ENCODE data around the gene PPFIA1.
A peak's percentile ranks its signal among the peaks of the same experiment; 100 is the strongest.

PPFIA1 gene

DNA sequence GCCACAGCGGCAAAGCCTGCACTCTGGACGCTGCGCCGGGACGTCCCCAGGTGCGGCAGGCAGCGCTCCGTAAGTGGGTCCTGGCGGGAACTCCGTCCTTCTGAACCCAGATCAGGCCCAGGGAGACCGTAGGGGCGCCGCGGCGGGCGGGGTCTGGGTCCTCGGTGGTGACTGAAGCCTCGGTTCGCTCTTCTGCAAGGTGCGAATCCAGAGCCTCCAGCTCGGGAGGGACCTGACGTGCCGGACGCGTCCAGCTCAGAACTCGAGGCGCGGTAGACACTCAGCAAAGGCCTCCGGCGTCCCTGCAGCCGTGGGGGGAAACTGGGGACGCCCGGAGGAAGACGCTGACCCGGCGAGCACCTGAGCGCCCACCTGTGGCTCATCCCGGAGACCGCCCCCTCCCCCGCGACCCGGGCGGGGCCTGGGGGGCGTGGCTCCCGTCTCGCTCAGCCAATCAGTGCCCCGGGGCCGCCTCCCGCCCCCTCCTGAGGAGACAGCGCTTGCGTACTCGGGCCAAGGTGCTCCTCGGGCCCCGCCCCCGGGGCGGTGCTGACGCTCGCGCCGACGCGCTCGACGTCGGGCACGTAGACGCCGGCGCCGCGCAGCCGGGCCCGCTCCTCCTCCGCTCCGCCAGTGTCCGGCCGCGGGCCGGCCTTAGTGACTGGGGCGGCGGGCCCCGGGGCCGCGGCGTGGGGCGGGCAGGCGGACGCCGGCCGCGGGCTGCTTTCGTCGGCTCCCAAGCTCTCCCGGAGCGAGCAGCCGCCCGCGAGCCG, at the start of gene PPFIA1:
TSS of gene PPFIA1 (plus strand) at position 587 of the 773 bp plus-strand sequence. CDS start 1,483 bp downstream, outside the sequence.
- peak; percentile 94 for DNase-seq (ENCODE audit: low spot score)

DNA sequence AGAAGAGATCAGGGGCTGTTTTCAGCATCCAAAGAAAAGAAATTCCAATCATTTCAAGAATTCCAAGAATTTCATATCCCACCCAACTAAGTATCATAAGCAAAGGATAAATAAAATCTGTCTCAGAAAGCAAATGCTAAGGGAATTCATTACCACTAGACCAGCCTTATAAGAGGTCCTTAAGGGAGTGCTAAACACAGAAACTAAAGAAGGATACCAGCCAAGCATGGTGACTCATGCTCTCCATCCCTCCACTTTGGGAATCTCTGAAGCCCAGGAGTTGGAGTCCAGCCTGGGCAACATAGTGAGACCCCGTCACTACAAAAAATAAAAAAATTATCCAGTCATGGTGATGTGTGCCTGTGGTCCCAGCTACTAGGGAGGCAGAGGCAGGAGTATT, 49.6 kb upstream of the PPFIA1 start:
- no peak for DNase-seq (ENCODE audit: low spot score)

DNA sequence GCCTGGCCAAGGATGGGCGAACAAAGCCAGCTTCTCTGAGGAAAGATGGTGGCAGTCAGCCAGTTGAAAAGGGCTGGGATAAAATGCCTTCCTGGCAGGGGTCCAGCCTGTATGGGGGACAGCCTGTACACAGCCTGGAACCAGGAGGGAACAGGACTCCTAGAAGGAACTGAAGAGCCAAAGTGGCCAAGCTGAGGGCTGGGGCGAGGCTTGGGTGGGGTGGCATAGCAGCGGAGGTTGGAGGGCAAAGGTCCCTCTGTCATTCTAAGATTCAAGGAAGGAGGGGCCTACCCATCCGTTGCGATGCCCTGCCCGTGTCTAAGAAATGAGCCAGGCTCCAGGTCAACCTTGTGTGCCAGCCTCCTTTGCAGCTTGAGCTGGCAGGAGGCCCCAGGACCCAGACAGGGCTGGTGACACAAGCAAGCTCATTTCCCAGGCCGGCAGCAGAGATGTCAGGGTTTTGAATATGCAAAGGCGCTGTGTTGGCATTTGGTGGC, 44.8 kb upstream of the PPFIA1 start:
- DNase-seq (ENCODE audit: low spot score): no peak

DNA sequence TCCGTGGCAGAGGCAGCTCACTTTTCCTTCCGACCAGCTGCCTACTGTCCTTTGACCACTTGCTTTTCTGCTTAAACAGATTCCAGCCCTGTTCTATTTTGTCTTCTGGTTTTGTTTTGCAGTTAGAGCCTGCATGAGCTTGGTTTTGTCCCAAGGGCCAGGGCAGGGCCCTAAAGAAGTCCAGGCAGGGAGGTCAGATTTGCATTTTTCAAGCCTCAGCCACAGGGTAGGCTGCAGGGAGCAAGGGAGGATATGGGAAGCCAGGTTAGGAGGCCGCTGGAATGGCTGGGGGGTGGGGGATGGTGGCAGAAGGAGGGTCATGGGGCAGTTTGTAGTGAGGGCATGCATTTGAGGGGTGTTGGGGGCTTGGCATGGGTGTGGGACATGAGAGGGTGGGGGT, 44.3 kb upstream of the PPFIA1 start:
- no peak for DNase-seq (ENCODE audit: low spot score)

DNA sequence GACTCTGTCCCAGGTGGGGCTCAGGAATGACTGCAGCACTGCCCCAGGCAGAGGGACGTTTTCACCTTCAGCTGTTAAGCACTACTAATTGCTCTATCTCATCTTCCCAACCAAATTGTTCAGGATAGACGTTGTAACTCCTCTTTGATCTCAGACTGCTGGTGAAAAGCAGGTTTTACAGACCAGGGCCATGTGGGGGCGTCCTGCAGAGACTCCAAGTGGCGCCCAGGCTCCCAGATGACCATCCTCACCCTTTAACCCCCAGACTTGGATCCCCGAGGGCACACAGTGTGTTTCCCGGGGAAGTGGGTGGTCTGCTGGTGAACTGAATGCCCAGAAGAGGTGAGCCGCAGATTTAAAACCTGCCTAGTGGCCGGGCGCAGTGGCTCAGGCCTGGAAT, 43.5 kb upstream of the PPFIA1 start:
- no peak for DNase-seq (ENCODE audit: low spot score)

DNA sequence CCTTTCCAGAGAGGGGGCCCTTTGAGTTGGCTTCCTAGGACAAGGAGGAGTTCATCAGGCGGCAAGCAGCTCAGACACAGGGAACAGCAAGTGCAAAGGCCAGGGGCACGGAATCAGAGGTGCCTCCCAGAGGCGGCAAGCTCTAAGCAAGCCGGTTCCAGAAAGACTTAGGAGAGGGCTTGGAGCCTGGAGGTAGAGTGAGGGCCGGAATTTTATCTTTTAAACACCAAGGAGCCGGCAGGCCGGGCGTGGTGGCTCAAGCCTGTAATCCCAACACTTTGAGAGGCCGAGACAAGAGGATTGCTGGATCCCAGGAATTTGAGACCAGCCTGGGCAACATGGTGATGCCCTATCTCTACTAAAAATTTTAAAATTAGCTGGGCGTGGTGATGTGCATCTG, 40.8 kb upstream of the PPFIA1 start:
- DNase-seq (ENCODE audit: low spot score): no peak

DNA sequence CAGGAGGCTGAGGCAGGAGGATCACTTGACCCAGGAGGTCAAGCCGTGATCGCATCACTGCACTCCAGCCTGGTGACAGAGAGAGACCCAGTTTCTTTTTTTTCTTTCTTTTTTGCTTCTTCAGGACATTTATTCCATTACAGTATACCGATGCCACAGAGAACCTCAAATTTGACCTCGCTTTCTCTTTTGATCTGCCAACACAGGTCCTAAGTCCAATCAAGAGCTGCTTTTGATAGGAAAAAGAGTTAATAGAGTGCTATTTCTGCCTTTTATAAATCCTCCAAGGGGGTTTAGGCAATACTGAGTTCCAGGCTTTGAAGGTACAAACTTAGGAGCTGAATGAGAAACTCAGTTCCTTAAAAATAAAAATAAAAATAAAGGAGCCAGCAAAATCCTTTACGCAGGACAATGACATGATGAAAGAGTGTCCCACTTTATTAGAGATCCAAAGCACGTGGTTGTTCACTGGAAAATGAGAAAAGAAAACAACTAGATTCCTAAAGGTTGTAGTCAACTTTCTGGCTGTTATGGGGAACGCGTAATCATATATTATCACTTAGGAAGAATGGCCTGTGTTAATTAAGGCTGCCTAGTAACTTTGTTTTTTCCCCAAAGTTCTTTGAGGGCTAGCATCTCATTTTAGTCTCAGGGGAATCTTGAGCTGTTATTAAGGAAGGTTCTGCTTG, 40.2 kb upstream of the PPFIA1 start:
- no peak for DNase-seq (ENCODE audit: low spot score)

DNA sequence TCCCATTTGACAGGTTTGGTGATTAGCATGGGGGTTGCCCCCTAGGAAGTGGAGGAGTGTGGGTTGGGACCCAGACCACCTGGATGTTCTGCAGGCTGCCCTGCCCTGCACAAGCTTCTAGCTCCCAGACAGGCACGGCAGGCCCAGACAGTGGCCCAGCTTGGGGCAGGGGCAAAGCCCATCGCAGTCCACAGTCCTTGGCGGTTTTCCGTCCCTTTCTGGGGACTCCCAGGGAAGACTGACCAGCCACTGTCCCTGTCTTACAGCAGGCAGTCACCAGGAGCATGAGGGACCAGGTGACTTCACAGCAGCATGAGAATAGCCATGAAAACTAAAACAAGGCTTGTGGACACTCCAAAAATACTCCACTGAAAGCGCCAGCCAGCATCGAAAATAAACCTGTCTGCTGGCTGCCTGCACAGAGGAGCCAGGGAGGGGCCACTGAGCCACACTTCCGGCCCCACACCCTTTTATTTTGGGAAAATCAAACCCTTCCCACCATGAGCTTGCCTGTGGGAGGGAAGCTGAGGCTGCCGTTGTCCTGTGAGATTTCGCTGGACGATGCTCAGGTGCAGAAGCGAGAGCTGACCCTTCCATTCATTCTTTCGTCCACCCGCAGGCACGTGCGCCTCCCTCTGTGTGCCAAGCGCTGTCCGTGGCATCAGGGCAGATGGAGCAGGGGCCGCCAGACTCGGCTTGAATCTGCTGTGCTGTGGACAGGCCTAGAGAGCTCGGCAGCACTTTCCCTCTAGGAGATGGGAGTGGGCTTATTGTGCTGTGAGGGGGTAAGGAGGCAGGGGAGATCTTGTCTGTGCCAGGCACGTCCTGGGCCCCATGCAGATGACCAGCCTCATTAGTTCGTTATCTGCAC, 39.4 kb upstream of the PPFIA1 start:
- no peak for DNase-seq (ENCODE audit: low spot score)

DNA sequence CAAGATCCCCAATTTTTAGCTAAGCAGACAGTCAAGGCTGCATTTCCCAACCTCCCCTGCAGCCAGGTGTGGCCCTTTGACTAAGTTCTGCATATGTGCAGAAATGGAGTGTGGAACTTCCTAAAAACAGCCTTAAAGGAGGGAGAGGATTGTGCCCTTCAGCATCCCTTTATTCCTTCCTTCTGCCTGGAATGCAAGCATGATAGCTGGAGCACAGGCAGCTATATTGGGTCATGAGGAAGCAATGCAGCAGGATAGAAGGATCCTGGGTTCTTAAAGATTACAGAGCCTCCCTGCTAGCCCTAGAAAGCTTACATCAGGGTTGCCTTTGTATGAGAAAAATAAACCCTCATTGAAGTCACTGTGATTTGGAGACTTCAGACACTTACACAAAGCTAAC, 37.5 kb upstream of the PPFIA1 start:
- no peak for DNase-seq (ENCODE audit: low spot score)

DNA sequence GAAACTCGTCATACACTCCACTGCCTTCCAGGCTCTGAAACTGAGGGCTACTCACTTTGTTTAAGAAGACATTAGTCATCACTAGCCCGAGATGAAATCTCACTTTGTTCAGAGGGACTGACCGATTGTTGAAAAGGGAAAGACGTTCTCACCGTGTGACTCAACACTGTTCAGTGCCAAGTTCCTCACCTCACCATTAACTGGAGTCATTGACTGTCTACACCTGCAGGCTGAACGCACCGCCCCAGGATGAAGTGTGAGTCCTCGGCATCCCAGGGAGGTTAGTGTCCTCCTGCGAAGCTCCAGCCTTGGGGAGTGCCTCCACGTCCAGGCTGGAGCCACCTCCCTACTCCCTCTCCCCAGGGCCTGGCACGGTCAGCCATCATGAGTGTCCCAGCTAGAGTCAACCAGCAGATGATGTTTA, 37.0 kb upstream of the PPFIA1 start:
- no peak for DNase-seq (ENCODE audit: low spot score)

- no peak for DNase-seq (ENCODE audit: low spot score)
Observed at GRCh38 chr11:70233962-70234361, 36.5 kb upstream of the PPFIA1 start.

DNA sequence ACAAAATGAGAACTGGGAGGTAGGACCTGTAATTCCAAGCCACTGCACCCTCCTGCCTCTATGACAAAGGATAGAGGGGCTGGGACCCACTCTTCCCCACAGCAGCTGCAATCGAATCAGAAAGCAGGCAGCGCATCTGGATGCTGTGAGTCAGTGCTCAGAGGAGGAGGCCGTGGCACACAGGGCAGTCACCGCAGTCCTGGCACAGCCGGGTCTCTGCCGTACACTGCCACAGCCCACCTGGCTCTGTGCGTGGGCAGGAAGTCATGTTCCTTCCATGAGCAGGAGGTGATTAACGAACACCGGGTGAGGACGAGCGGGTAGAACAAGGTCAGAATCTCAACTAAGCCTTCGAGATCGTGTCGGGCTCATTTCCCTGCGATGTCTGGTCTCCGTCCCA, 30.2 kb upstream of the PPFIA1 start:
- DNase-seq (ENCODE audit: low spot score): no peak

DNA sequence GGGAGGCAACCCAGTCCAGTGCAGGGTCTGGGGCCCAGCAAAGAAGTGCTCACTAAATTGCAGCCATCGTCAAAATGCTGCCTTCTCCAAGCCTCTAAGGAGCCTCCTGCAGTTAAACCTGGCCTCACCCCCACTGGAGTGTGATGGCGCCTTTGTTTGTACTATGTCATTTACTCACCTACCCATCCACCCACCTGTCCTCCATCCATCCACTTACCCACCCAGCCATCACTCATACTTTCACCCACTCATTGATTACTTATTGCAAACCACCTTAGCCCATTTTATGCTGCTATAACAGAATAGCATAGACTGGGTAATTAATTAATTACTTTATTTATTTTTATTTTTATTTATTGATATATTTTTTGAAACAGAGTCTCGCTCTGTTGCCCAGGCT, 28.8 kb upstream of the PPFIA1 start:
- DNase-seq (ENCODE audit: low spot score): no peak

DNA sequence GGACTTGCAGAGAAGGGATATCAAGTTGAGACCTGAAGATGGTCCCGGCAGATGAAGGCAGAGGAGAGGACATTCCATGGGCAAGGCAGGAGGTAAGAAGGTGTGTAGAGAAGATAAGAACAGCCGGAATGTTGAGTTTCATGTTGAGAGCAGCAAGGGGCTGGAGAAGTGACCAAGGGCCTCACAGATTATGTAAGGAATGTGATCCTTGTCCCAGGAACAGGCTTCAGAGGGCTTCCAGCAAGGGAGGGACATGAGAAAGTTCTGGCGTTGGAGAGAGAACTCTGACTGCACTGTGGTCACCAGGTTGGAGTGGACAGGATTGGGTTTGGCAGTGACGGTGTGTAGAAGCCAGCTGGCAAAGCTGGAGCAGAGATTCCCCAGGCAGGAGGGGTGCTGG, 27.6 kb upstream of the PPFIA1 start:
- no peak for DNase-seq (ENCODE audit: low spot score)

DNA sequence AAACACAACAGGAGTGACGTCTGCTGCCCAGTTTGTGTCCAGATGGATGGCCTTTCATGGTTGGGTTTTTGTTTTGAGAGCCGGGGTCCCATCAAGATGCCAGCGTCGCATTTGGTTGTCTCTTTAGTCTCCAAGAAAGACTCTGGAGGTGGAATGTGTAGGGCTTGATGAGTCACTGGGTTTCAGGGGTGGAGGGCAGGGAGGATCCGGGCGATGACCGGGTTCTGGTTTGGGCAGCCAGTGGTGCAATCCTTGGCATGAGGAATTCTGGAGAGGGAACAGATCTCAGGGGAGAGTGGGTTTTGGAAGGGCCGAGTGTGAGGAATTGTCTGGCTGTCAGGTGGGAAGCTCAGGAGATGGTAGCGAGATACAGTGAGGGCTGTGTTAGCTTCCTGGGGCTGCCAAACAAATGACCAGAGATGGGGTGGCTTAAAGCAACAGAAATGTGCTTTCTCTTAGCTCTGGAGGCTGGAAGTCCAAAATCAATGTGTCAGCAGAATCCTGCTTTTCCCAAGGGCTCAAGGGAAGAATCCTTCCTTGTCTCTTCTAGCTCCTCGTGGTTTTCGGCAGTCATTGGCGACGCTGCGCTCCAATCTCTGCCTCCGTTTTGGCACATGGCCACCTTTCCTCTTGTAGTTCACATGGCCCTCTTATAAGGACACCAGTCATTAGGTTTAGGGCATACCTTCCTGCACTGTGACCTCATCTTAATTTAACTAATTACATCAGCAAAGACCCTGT, 26.4 kb upstream of the PPFIA1 start:
- DNase-seq (ENCODE audit: low spot score): no peak

DNA sequence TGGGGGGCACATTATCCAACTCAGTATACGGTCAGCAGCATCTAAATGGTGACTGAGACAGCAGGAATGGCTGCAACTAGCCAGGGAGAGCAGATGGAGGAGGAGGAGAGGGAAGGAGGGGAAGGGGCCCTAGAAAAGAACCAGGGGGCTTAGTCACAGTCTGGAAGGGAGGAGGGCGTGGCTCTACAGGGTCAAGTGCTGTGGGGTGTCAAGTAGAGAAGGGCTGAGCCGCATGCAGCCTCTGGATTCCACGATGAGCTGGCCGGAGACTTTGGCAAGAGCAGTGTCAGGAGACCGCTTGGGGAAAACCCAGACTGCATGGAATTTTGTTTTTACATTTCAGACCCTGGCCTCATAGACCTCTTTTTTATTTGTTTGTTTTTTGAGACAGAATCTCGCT, 25.8 kb upstream of the PPFIA1 start:
- DNase-seq (ENCODE audit: low spot score): no peak

- DNase-seq (ENCODE audit: low spot score): no peak
Observed at GRCh38 chr11:70246196-70246595, 24.3 kb upstream of the PPFIA1 start.

GRCh38 chr11:70247042-70247709, 23.3 kb upstream of the PPFIA1 start:
- DNase-seq (ENCODE audit: low spot score): no peak

DNA sequence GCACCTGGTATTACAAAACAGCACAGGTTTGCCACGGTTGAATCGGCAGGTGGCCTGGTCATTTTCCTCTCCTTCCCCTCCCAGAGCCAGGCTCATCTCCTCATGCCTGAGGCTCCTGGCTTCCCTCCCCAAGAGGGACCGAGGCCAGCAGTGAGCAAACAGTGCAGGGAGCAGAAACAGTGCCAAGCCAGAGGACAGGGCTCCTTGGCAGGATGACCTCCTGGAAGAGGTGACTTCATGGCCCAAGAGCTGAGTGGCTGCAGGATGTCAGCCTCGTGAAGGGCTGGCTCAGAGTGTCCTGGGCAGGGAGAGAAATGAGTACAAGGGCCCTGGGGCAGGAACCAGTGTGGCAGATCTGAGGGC, 22.8 kb upstream of the PPFIA1 start:
- no peak for DNase-seq (ENCODE audit: low spot score)

DNA sequence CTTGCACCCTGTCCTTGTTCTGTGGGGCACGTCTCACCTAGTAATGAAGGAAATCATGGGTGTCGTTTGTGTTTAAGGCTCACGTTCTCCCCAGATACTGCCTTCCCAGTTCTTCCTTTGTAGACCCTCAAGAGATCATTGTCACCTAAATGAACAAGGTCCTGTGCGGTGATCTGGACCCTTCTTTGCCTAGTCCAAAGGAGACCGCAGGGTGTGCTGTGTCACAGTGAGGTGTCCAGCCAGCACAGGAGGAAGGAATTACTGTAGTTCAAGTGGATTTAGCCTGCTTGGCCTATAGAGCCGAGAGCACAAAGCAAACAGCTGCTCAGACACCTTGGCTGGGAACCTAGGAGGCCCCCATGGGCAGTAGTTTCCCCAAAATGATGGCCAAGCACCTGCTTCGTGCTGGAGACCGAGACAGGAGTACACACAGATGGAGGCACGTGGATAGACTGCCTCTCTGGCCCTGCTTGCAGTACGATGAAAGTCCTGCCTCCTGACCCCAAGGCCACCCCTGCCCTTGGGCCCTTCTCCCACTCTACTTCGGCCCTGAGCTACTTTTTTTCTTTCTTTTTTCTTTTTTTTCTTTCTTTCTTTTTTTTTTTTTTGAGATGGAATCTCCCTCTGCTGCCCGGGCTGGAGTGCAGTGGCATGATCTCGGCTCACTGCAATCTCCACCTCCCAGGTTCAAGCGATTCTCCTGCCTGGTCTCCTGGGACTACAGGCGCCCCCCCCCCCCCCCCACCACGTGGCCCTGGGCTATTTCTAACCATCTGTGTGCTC, 19.4 kb upstream of the PPFIA1 start:
- peak; percentile 77 for DNase-seq (ENCODE audit: low spot score)
